K562 (cell line): ENCODE data around the gene TMSB15C. TPM values are rescaled to one million over a fixed set of nuclear protein-coding genes. Genes with fewer than 3 reads are reported as not detected.
A peak's percentile ranks its signal among the peaks of the same experiment; 100 is the strongest.

Source experiments
- ETS2 ChIP-seq: IDR thresholded peaks from 2 replicates; pipeline ENCODE4 v1.6.1; 2016; ENCODE audit warnings: borderline replicate concordance, missing genetic modification characterization, mild to moderate bottlenecking, moderate library complexity, missing compliant biosample characterization; ENCODE audit not compliant: poor library complexity, severe bottlenecking
- ILK ChIP-seq: fragments of 450-650 bp; IDR thresholded peaks from 2 replicates; pipeline ENCODE4 v1.6.1; 2016; ENCODE audit warnings: missing genetic modification characterization, low read depth, mild to moderate bottlenecking, missing compliant biosample characterization, moderate library complexity, borderline replicate concordance
- PCBP1 ChIP-seq: fragments of 200-400 bp; formaldehyde crosslinking; IDR thresholded peaks from 2 replicates; pipeline ENCODE4 v1.6.1; 2018; ENCODE audit warnings: mild to moderate bottlenecking, low read depth, low read length; ENCODE audit not compliant: poor library complexity, severe bottlenecking
- POLR2B ChIP-seq: fragments of 450-650 bp; IDR thresholded peaks from 2 replicates; pipeline ENCODE4 v1.6.1; 2018; ENCODE audit warnings: low read depth; ENCODE audit not compliant: partially characterized antibody
- RBM25 ChIP-seq: fragments of 200-400 bp; formaldehyde crosslinking; IDR thresholded peaks from 2 replicates; pipeline ENCODE4 v1.6.1; 2018; ENCODE audit warnings: low read length, low read depth, moderate library complexity; ENCODE audit not compliant: severe bottlenecking
- SP1 ChIP-seq: sonication (generic); formaldehyde crosslinking; IDR thresholded peaks from 2 replicates; pipeline ENCODE4 v1.8.1; 2022; ENCODE audit warnings: mild to moderate bottlenecking, missing genetic modification reagents
- SRSF7 ChIP-seq: fragments of 200-400 bp; formaldehyde crosslinking; optimal IDR thresholded peaks from 2 replicates; pipeline ENCODE3; 2017; ENCODE audit warnings: mild to moderate bottlenecking, low read depth, low read length
- TEAD1 ChIP-seq, 2 experiments: fragments of 450-650 bp in 1 of 2; sonication (generic) in 1 of 2; formaldehyde crosslinking; IDR thresholded peaks; 2 replicates each; pipeline versions ENCODE4 v1.4.0 to v1.8.0; 2020 to 2022; ENCODE audit warnings: mild to moderate bottlenecking in 2 of 2, missing genetic modification reagents in 1 of 2
- ZNF431 ChIP-seq: sonication (generic); formaldehyde crosslinking; IDR thresholded peaks from 2 replicates; pipeline ENCODE4 v1.8.0; 2022; ENCODE audit warnings: mild to moderate bottlenecking, missing genetic modification reagents
- polyA plus RNA-seq, 8 experiments: library from polyadenylated mRNA; depleted of rRNA in 4 of 8; stranded (reverse) in 5 of 8; unstranded in 3 of 8; fragments of >200 nt; fragmentation: Nextera tagmentation in 2 of 8; fragmentation: Illumina TruSeq in 1 of 8; extraction: Ambion mirVana in 2 of 8; extraction: Trizol in 1 of 8; gene quantifications; 2 replicates each; pipeline versions ENCODE4 v1.2.1 to v1.2.3, GENCODE V29; 2011 to 2014; ENCODE audit warnings: inconsistent platforms in 1 of 8, missing spikeins in 1 of 8
- total RNA-seq, 7 experiments: library from RNA; depleted of rRNA in 6 of 7; stranded (reverse); fragments of >200 nt in 6 of 7; fragmentation: Illumina TruSeq in 2 of 7; extraction: Trizol in 2 of 7; gene quantifications; 2 replicates each; pipeline versions ENCODE4 v1.2.1 to v1.2.3, GENCODE V29; 2011 to 2021; ENCODE audit warnings: low replicate concordance in 1 of 7
- TF ChIP-seq, protein P1 (sequence below): fragments of 250-450 bp; sonication (Bioruptor Pico); IDR thresholded peaks from 2 replicates; pipeline ENCODE4 v1.4.0; 2020; ENCODE audit warnings: mild to moderate bottlenecking, moderate library complexity
- TF ChIP-seq, protein P2 (sequence below): fragments of 450-650 bp; conservative IDR thresholded peaks from 2 replicates; pipeline ENCODE4 v1.6.1; 2016; ENCODE audit warnings: missing genetic modification characterization, low read depth, mild to moderate bottlenecking, missing compliant biosample characterization, moderate library complexity
- TF ChIP-seq, protein P3 (sequence below), 2 experiments: fragments of 450-650 bp; formaldehyde crosslinking in 1 of 2; IDR thresholded peaks; 2 replicates each; pipeline versions ENCODE4 v1.4.0 to v1.6.1; 2014 to 2020; ENCODE audit warnings: mild to moderate bottlenecking in 2 of 2, borderline replicate concordance in 1 of 2, low read depth in 1 of 2
- TF ChIP-seq, protein P4 (sequence below): fragments of 200-400 bp; formaldehyde crosslinking; IDR thresholded peaks from 2 replicates; pipeline ENCODE4 v1.6.1; 2017; ENCODE audit warnings: mild to moderate bottlenecking, low read depth, low read length, moderate library complexity

TMSB15C gene
- total and polyA plus RNA-seq, 9 of the 15 experiments (the other 6 are each of a cell fraction or from before 2014, with no cell fraction given) = 0.03 TPM; not detected in 8

DNA sequence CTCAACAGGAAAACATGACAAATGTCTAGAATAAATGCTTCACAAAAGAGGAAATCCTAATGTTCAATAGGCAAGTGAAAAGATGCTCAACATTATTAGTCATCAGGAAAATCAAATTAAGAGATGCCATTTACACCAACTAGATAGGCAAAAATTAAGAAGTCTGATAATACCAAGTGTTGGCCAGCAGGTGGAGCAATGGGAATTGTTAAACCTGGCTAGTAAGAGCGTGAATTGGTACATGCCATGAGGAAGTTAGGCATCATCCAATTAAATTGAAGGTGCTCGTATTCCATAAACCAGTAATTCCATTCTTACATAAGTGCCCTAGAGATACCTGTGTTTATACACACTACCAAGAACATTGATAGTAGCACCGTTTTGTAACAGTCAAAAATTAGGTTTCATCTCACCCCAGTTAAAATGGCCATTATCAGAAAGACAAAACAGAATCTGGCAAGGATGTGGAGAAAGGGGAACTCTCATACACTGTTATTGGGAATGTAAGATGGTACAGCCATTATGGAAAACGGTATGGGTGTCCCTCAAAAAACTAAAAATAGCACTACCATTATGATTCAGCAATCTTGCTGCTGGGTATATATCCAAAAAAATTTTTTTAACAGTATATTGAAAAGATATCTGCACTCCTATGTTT lies 22.2 kb upstream of the TMSB15C start (continued):
- TF ChIP-seq ZNF431 (CRISPR knock-in tag) = no peak
- TF ChIP-seq TEAD1 (CRISPR knock-in tag; IDR thresholded peaks at IDR 0.05) = no peak
- no peak for TF ChIP-seq RBM25
- TF ChIP-seq PCBP1 = no peak
- TF ChIP-seq, protein P1, sequence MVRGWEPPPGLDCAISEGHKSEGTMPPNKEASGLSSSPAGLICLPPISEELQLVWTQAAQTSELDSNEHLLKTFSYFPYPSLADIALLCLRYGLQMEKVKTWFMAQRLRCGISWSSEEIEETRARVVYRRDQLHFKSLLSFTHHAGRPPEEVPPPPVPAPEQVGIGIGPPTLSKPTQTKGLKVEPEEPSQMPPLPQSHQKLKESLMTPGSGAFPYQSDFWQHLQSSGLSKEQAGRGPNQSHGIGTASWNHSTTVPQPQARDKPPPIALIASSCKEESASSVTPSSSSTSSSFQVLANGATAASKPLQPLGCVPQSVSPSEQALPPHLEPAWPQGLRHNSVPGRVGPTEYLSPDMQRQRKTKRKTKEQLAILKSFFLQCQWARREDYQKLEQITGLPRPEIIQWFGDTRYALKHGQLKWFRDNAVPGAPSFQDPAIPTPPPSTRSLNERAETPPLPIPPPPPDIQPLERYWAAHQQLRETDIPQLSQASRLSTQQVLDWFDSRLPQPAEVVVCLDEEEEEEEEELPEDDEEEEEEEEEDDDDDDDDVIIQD (CRISPR knock-in tag) = no peak
- TF ChIP-seq, protein P2, sequence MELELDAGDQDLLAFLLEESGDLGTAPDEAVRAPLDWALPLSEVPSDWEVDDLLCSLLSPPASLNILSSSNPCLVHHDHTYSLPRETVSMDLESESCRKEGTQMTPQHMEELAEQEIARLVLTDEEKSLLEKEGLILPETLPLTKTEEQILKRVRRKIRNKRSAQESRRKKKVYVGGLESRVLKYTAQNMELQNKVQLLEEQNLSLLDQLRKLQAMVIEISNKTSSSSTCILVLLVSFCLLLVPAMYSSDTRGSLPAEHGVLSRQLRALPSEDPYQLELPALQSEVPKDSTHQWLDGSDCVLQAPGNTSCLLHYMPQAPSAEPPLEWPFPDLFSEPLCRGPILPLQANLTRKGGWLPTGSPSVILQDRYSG (tag) = no peak
- TF ChIP-seq, protein P3, sequence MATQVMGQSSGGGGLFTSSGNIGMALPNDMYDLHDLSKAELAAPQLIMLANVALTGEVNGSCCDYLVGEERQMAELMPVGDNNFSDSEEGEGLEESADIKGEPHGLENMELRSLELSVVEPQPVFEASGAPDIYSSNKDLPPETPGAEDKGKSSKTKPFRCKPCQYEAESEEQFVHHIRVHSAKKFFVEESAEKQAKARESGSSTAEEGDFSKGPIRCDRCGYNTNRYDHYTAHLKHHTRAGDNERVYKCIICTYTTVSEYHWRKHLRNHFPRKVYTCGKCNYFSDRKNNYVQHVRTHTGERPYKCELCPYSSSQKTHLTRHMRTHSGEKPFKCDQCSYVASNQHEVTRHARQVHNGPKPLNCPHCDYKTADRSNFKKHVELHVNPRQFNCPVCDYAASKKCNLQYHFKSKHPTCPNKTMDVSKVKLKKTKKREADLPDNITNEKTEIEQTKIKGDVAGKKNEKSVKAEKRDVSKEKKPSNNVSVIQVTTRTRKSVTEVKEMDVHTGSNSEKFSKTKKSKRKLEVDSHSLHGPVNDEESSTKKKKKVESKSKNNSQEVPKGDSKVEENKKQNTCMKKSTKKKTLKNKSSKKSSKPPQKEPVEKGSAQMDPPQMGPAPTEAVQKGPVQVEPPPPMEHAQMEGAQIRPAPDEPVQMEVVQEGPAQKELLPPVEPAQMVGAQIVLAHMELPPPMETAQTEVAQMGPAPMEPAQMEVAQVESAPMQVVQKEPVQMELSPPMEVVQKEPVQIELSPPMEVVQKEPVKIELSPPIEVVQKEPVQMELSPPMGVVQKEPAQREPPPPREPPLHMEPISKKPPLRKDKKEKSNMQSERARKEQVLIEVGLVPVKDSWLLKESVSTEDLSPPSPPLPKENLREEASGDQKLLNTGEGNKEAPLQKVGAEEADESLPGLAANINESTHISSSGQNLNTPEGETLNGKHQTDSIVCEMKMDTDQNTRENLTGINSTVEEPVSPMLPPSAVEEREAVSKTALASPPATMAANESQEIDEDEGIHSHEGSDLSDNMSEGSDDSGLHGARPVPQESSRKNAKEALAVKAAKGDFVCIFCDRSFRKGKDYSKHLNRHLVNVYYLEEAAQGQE (IDR thresholded peaks at IDR 0.05; ENCODE audit: borderline replicate concordance) = peak; percentile 43; the same call in 1 of the 2 replicates
- TF ChIP-seq, protein P3 (CRISPR knock-in tag; IDR thresholded peaks at IDR 0.05; ENCODE audit: low read depth) = no peak
- TF ChIP-seq, protein P4, sequence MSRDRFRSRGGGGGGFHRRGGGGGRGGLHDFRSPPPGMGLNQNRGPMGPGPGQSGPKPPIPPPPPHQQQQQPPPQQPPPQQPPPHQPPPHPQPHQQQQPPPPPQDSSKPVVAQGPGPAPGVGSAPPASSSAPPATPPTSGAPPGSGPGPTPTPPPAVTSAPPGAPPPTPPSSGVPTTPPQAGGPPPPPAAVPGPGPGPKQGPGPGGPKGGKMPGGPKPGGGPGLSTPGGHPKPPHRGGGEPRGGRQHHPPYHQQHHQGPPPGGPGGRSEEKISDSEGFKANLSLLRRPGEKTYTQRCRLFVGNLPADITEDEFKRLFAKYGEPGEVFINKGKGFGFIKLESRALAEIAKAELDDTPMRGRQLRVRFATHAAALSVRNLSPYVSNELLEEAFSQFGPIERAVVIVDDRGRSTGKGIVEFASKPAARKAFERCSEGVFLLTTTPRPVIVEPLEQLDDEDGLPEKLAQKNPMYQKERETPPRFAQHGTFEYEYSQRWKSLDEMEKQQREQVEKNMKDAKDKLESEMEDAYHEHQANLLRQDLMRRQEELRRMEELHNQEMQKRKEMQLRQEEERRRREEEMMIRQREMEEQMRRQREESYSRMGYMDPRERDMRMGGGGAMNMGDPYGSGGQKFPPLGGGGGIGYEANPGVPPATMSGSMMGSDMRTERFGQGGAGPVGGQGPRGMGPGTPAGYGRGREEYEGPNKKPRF = no peak
- no peak for TF ChIP-seq POLR2B
- no peak for TF ChIP-seq ETS2 (tag)
- TF ChIP-seq SP1 (CRISPR knock-in tag) = no peak
- no peak for TF ChIP-seq SRSF7
- no peak for TF ChIP-seq ILK (tag)
